HFF-Myc (cell line): ENCODE results near the gene CTBP2.
"Not testable (repeated sequence)": the region's sequence is repeated elsewhere in the genome, so short reads cannot be mapped to it uniquely, and the experiment has no call there.

ENCODE experiments used
- DNase-seq: peaks from one replicate; pipeline ENCODE4 v3.0.0-alpha.2; 2011; ENCODE audit warnings: low read depth; ENCODE audit errors: extremely low read depth
- H3K4me3 ChIP-seq: replicated peaks from 2 replicates; pipeline ENCODE4 v1.5.1; 2011; ENCODE audit warnings: low read depth, mild to moderate bottlenecking, control low read depth, low read length
- CTCF ChIP-seq: IDR thresholded peaks from 2 replicates; pipeline ENCODE4 v1.5.1; 2012; ENCODE audit warnings: mild to moderate bottlenecking, low read depth, low read length, control low read depth; ENCODE audit errors: missing control alignments

The CTBP2 gene

GRCh38 chr10:124993736-124994451 is 166.5 kb downstream of the CTBP2 start:
- TF ChIP-seq CTCF, result no peak
- H3K4me3 ChIP-seq, result no peak overlapping the region
- no peak for DNase-seq

- DNase-seq, result no peak
- no peak overlapping the region for H3K4me3 ChIP-seq
- no peak for TF ChIP-seq CTCF
Measured at GRCh38 chr10:124993345-124993708, 167.0 kb downstream of the CTBP2 start.

- peak; percentile 44 for DNase-seq
- TF ChIP-seq CTCF, result peak; percentile 55
- no peak overlapping the region for H3K4me3 ChIP-seq
Measured at GRCh38 chr10:124992462-124993344, 167.7 kb downstream of the CTBP2 start.

GRCh38 chr10:124991835-124992234 is 168.5 kb downstream of the CTBP2 start:
- no peak overlapping the region for H3K4me3 ChIP-seq
- no peak for DNase-seq
- TF ChIP-seq CTCF, result no peak

- no peak for DNase-seq
- H3K4me3 ChIP-seq, result no peak overlapping the region
- TF ChIP-seq CTCF, result no peak
Measured at GRCh38 chr10:124990671-124991625, 169.4 kb downstream of the CTBP2 start.

- TF ChIP-seq CTCF, result no peak
- H3K4me3 ChIP-seq, result no peak overlapping the region
- no peak for DNase-seq
Measured at GRCh38 chr10:124989526-124989925, 170.8 kb downstream of the CTBP2 start.

- H3K4me3 ChIP-seq, DNase-seq: not testable (repeated sequence)
Measured at GRCh38 chr10:124988753-124989152, 171.6 kb downstream of the CTBP2 start.
